ENCODE data around the gene CDC42SE2. TPM values are rescaled to one million over a fixed set of nuclear protein-coding genes. Genes with fewer than 3 reads are reported as not detected.

Gene CDC42SE2
- total and polyA plus RNA-seq, 2 experiments from 2014 or later, result 24.2 to 36.2 TPM

DNA sequence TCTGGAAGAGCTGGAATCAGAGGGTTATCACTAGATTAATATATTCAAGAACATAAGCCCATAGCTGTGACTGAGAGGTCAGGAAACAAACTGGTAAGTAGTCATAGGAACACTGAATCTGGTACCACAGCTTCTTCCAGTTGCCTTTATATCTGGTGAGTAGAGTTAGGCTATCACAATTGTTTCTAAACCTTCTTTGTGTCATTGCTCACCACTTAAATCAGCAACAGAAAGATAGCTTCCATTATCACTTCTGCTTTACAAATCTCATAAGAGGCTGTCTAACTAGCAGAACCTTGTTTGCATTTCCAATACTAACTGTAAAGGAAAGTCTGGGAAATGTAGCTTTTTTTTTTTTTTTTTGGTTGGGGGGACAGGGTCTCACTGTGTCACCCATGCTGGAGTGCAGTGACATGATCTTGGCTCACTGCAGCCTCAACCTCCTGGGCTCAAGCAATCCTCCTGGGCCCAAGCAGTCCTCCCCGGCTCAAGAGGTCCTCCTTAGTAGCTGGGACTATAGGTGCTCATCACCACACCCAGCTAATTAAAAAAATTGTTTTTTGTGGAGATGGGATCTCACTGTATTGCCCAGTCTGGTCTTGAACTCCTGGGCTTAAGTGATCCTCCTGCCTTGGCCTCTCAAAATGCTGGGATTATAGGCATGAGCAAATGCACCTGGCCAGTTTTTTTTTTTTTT is 22.0 kb downstream of the CDC42SE2 start:
- no peak for DNase-seq (ENCODE audit: low spot score)
- no peak overlapping the region for H3K27ac ChIP-seq (ENCODE audit: low read depth)
- H4K20me1 ChIP-seq (replicated peaks; ENCODE audit: insufficient read depth), result 0 out of 2 replicates have a peak, but pooled peaks cover 6% of the 10 kb centered on the region
- peaks cover 73% of the 10 kb centered on the region for H3K79me2 ChIP-seq (replicated peaks; ENCODE audit: insufficient read depth)
- H2AFZ ChIP-seq, result no peak overlapping the region
- H3K27ac Mint-ChIP-seq, result no peak overlapping the region
- H3K27me3 Mint-ChIP-seq (ENCODE audit: insufficient read depth, low read depth, poor library complexity), result no peaks in the 10 kb centered on the region
- no peak for ATAC-seq
- no peaks in the 10 kb centered on the region for H3K36me3 Mint-ChIP-seq (ENCODE audit: low read depth)
- H3K4me3 Mint-ChIP-seq, result no peak overlapping the region
- H3K4me1 ChIP-seq (ENCODE audit: insufficient read depth), result no peaks in the 10 kb centered on the region
- no peaks in the 10 kb centered on the region for H3F3A ChIP-seq (replicated peaks; ENCODE audit: low read depth)
- no peaks in the 10 kb centered on the region for H3K9me2 ChIP-seq (ENCODE audit: insufficient read depth)
- no peaks in the 10 kb centered on the region for H3K9me3 Mint-ChIP-seq
- peaks cover 7% of the 10 kb centered on the region for H3K4me1 Mint-ChIP-seq
- H3K4me2 ChIP-seq, result no peak overlapping the region
- TF ChIP-seq EZH2phosphoT487 (IDR thresholded peaks at IDR 0.05; ENCODE audit: unreplicated experiment) (no peak), JUNB (IDR thresholded peaks at IDR 0.05; ENCODE audit: unreplicated experiment) (no peak), ZNF114 (CRISPR knock-in tag; IDR thresholded peaks at IDR 0.05) (no peak), EZH2 (IDR thresholded peaks at IDR 0.05; ENCODE audit: low read depth, unreplicated experiment) (no peak), ZNF331 (CRISPR knock-in tag; IDR thresholded peaks at IDR 0.05; ENCODE audit: low read depth) (no peak), REST (IDR thresholded peaks at IDR 0.05; ENCODE audit: unreplicated experiment) (no peak), NANOG (IDR thresholded peaks at IDR 0.05; ENCODE audit: borderline replicate concordance) (no peak), STAT1 (IDR thresholded peaks at IDR 0.05; ENCODE audit: unreplicated experiment) (no peak), POLR2AphosphoS5 (IDR thresholded peaks at IDR 0.05; ENCODE audit: low read depth) (no peak), CREB1 (CRISPR knock-in tag; IDR thresholded peaks at IDR 0.05; ENCODE audit: low read depth) (no peak), ZNF462 (CRISPR knock-in tag; IDR thresholded peaks at IDR 0.05) (no peak)
- TF ChIP-seq, protein P1, sequence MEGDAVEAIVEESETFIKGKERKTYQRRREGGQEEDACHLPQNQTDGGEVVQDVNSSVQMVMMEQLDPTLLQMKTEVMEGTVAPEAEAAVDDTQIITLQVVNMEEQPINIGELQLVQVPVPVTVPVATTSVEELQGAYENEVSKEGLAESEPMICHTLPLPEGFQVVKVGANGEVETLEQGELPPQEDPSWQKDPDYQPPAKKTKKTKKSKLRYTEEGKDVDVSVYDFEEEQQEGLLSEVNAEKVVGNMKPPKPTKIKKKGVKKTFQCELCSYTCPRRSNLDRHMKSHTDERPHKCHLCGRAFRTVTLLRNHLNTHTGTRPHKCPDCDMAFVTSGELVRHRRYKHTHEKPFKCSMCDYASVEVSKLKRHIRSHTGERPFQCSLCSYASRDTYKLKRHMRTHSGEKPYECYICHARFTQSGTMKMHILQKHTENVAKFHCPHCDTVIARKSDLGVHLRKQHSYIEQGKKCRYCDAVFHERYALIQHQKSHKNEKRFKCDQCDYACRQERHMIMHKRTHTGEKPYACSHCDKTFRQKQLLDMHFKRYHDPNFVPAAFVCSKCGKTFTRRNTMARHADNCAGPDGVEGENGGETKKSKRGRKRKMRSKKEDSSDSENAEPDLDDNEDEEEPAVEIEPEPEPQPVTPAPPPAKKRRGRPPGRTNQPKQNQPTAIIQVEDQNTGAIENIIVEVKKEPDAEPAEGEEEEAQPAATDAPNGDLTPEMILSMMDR (conservative IDR thresholded peaks at IDR 0.05; ENCODE audit: low read depth in 2 of 2), result no peak
- TF ChIP-seq, protein P2, sequence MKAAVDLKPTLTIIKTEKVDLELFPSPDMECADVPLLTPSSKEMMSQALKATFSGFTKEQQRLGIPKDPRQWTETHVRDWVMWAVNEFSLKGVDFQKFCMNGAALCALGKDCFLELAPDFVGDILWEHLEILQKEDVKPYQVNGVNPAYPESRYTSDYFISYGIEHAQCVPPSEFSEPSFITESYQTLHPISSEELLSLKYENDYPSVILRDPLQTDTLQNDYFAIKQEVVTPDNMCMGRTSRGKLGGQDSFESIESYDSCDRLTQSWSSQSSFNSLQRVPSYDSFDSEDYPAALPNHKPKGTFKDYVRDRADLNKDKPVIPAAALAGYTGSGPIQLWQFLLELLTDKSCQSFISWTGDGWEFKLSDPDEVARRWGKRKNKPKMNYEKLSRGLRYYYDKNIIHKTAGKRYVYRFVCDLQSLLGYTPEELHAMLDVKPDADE (IDR thresholded peaks at IDR 0.05), result no peak
- no peak overlapping the region for H3K4me3 ChIP-seq
- no peaks in the 10 kb centered on the region for H3K36me3 ChIP-seq (ENCODE audit: insufficient read depth)
- H3K27me3 ChIP-seq (ENCODE audit: insufficient read depth), result no peaks in the 10 kb centered on the region
